GM23338 (cell line): ENCODE data around the gene PARP8. TPM values are rescaled to one million over a fixed set of nuclear protein-coding genes. Genes with fewer than 3 reads are reported as not detected.

Source experiments
- ATAC-seq: fragments of 200-7000 bp; cut with Tn5 transposase; 3 replicates; pipeline ENCODE4 v1.9.1; 2020
- DNase-seq: peaks from one replicate; pipeline ENCODE4 v3.0.0-alpha.2; 2015; ENCODE audit warnings: low spot score
- H2AFZ ChIP-seq: fragments of 200-600 bp; sonication (generic); 2 replicates; pipeline ENCODE4 v1.8.0; 2016; ENCODE audit warnings: antibody characterized with exemption, mild to moderate bottlenecking, moderate library complexity
- H3F3A ChIP-seq: fragments of 200-600 bp; sonication (generic); replicated peaks from 2 replicates; pipeline ENCODE4 v1.8.0; 2017; ENCODE audit warnings: antibody characterized with exemption, mixed run types, low read depth
- H3K27ac ChIP-seq: fragments of 200-600 bp; sonication (generic); 2 replicates; pipeline ENCODE4 v1.6.1; 2016; ENCODE audit warnings: low read depth
- H3K27me3 ChIP-seq: fragments of 200-600 bp; sonication (generic); 2 replicates; pipeline ENCODE4 v1.8.0; 2016; ENCODE audit warnings: mild to moderate bottlenecking, mixed run types, moderate library complexity; ENCODE audit not compliant: insufficient read depth
- H3K36me3 ChIP-seq: fragments of 200-600 bp; sonication (generic); 2 replicates; pipeline ENCODE4 v1.8.0; 2016; ENCODE audit warnings: mild to moderate bottlenecking; ENCODE audit not compliant: insufficient read depth
- H3K4me1 ChIP-seq: fragments of 200-600 bp; sonication (generic); 2 replicates; pipeline ENCODE4 v1.8.0; 2016; ENCODE audit warnings: mild to moderate bottlenecking, moderate library complexity; ENCODE audit not compliant: insufficient read depth
- H3K4me2 ChIP-seq: fragments of 200-600 bp; sonication (generic); 2 replicates; pipeline ENCODE4 v1.7.1; 2017; ENCODE audit warnings: mixed run types
- H3K4me3 ChIP-seq: fragments of 200-600 bp; sonication (generic); 2 replicates; pipeline ENCODE4 v1.6.1; 2016; ENCODE audit warnings: mixed run types
- H3K79me2 ChIP-seq: fragments of 200-600 bp; sonication (generic); replicated peaks from 2 replicates; pipeline ENCODE4 v1.8.0; 2017; ENCODE audit warnings: mild to moderate bottlenecking; ENCODE audit not compliant: insufficient read depth
- H3K9me2 ChIP-seq: fragments of 200-600 bp; sonication (generic); 2 replicates; pipeline ENCODE4 v1.8.0; 2017; ENCODE audit not compliant: insufficient read depth
- H4K20me1 ChIP-seq: fragments of 200-600 bp; sonication (generic); replicated peaks from 2 replicates; pipeline ENCODE4 v1.8.0; 2017; ENCODE audit warnings: mild to moderate bottlenecking; ENCODE audit not compliant: insufficient read depth
- H3K27ac Mint-ChIP-seq: 2 replicates; pipeline ENCODE4 v1.8.0; 2020; ENCODE audit warnings: inconsistent platforms, mild to moderate bottlenecking, moderate library complexity, mixed read lengths
- H3K27me3 Mint-ChIP-seq: 3 replicates; pipeline ENCODE4 v1.8.0; 2022; ENCODE audit warnings: low read depth, mild to moderate bottlenecking, moderate library complexity, mixed read lengths, inconsistent platforms; ENCODE audit not compliant: insufficient read depth, poor library complexity
- H3K36me3 Mint-ChIP-seq: 3 replicates; pipeline ENCODE4 v1.8.0; 2021; ENCODE audit warnings: low read depth, mild to moderate bottlenecking, inconsistent platforms, moderate library complexity, mixed read lengths
- H3K4me1 Mint-ChIP-seq: 3 replicates; pipeline ENCODE4 v1.8.0; 2020; ENCODE audit warnings: mild to moderate bottlenecking, inconsistent platforms, mixed read lengths
- H3K4me3 Mint-ChIP-seq: 3 replicates; pipeline ENCODE4 v1.8.0; 2021; ENCODE audit warnings: moderate library complexity, mild to moderate bottlenecking, inconsistent platforms, mixed read lengths
- H3K9me3 Mint-ChIP-seq: 3 replicates; pipeline ENCODE4 v1.8.0; 2020; ENCODE audit warnings: moderate library complexity, mild to moderate bottlenecking, inconsistent platforms, mixed read lengths
- CREB1 ChIP-seq: fragments of 250-450 bp; sonication (Bioruptor Pico); IDR thresholded peaks from 2 replicates; pipeline ENCODE4 v1.5.0; 2020; ENCODE audit warnings: low read depth, mild to moderate bottlenecking, moderate library complexity
- CTCF ChIP-seq, 2 experiments: fragments of 200-600 bp in 1 of 2; sonication (generic) in 1 of 2; conservative IDR thresholded peaks; 2 replicates each; pipeline versions ENCODE4 v1.5.1 to v1.6.1; 2016 to 2017; ENCODE audit warnings: antibody characterized with exemption in 2 of 2, low read depth in 2 of 2, mild to moderate bottlenecking in 2 of 2, moderate library complexity in 1 of 2
- ETS1 ChIP-seq: IDR thresholded peaks from 2 replicates; pipeline ENCODE4 v1.6.1; 2016; ENCODE audit warnings: antibody characterized with exemption
- EZH2 ChIP-seq: fragments of 200-600 bp; sonication (generic); IDR thresholded peaks from one replicate; pipeline ENCODE4 v1.8.0; 2017; ENCODE audit warnings: antibody characterized with exemption, mild to moderate bottlenecking, low read depth; ENCODE audit not compliant: unreplicated experiment
- EZH2phosphoT487 ChIP-seq: fragments of 200-600 bp; sonication (generic); IDR thresholded peaks from one replicate; pipeline ENCODE4 v1.8.1; 2018; ENCODE audit warnings: antibody characterized with exemption; ENCODE audit not compliant: unreplicated experiment
- JUNB ChIP-seq: IDR thresholded peaks from one replicate; pipeline ENCODE4 v1.6.1; 2016; ENCODE audit warnings: antibody characterized with exemption; ENCODE audit not compliant: unreplicated experiment
- NANOG ChIP-seq: IDR thresholded peaks from 2 replicates; pipeline ENCODE4 v1.6.1; 2016; ENCODE audit warnings: antibody characterized with exemption, borderline replicate concordance
- POLR2AphosphoS5 ChIP-seq: IDR thresholded peaks from 2 replicates; pipeline ENCODE4 v1.6.1; 2016; ENCODE audit warnings: antibody characterized with exemption, low read depth
- REST ChIP-seq: IDR thresholded peaks from one replicate; pipeline ENCODE4 v1.6.1; 2018; ENCODE audit warnings: antibody characterized with exemption; ENCODE audit not compliant: unreplicated experiment
- ZNF114 ChIP-seq: fragments of 250-450 bp; sonication (Bioruptor Pico); IDR thresholded peaks from 2 replicates; pipeline ENCODE4 v1.5.0; 2020; ENCODE audit warnings: mild to moderate bottlenecking, moderate library complexity
- ZNF462 ChIP-seq: fragments of 250-450 bp; sonication (Bioruptor Pico); IDR thresholded peaks from 2 replicates; pipeline ENCODE4 v1.5.0; 2020; ENCODE audit warnings: mild to moderate bottlenecking, moderate library complexity
- polyA plus RNA-seq: library from polyadenylated mRNA; unstranded; fragments of >200 nt; fragmentation: Nextera tagmentation; extraction: Ambion mirVana; gene quantifications from 2 replicates; pipeline ENCODE4 v1.2.1, GENCODE V29; 2016
- total RNA-seq: library from RNA; depleted of rRNA; stranded (reverse); fragments of >200 nt; shearing (Covaris generic); gene quantifications from 2 replicates; pipeline ENCODE4 v1.2.3, GENCODE V29; 2014

The PARP8 gene
- total and polyA plus RNA-seq, 2 experiments from 2014 or later, result 13.0 to 25.0 TPM

- H3K4me3 Mint-ChIP-seq, result no peak overlapping the region
- H3K79me2 ChIP-seq, result peaks cover 63% of the 10 kb centered on the region
- H3K4me1 Mint-ChIP-seq, result peaks cover 10% of the 10 kb centered on the region; the same call in 2 of the 3 replicates
- H3K36me3 Mint-ChIP-seq, result peaks cover 8% of the 10 kb centered on the region; the same call in 2 of the 3 replicates
- no peak overlapping the region for H2AFZ ChIP-seq
- no peaks in the 10 kb centered on the region; the same call in 1 of the 2 replicates for H4K20me1 ChIP-seq
- H3K27ac ChIP-seq, result no peak overlapping the region
- H3K4me3 ChIP-seq, result no peak overlapping the region
- H3K27ac Mint-ChIP-seq, result no peak overlapping the region
- DNase-seq (no peak), ATAC-seq (no peak)
- no peaks in the 10 kb centered on the region for H3K9me2 ChIP-seq
- H3K4me2 ChIP-seq, result no peak overlapping the region
- H3K36me3 ChIP-seq, result no peaks in the 10 kb centered on the region
- no peaks in the 10 kb centered on the region; the same call in 1 of the 2 replicates for H3K4me1 ChIP-seq
- no peaks in the 10 kb centered on the region for H3F3A ChIP-seq
- no peaks in the 10 kb centered on the region for H3K9me3 Mint-ChIP-seq
- H3K27me3 ChIP-seq, result no peaks in the 10 kb centered on the region
- peaks cover 2% of the 10 kb centered on the region for H3K27me3 Mint-ChIP-seq
- TF ChIP-seq POLR2AphosphoS5 (no peak), EZH2 (no peak), CREB1 (CRISPR knock-in tag) (no peak), CTCF (conservative IDR thresholded peaks at IDR 0.05; ENCODE audit: low read depth in 2 of 2) (no peak), JUNB (no peak), REST (no peak), ETS1 (no peak), NANOG (no peak), ZNF114 (CRISPR knock-in tag) (no peak), EZH2phosphoT487 (no peak), ZNF462 (CRISPR knock-in tag) (no peak)
Observed at GRCh38 chr5:50749873-50750272, 83.4 kb downstream of the PARP8 start.
